Endothelial cell of umbilical vein (primary cell): ENCODE measurements around the gene ASAP2. TPM values are rescaled to one million over a fixed set of nuclear protein-coding genes. Genes with fewer than 3 reads are reported as not detected.

Experiments used
- BruUV-seq: library from RNA; stranded (reverse); fragments of 400-500 nt; replicated peaks from 2 replicates; lab custom pipeline; 2021; lab: Mats Ljungman, UMichigan
- CTCF ChIA-PET: fragments of 300-600, 350-600 bp; sonication (Branson Sonifier 250); formaldehyde crosslinking; loops from one replicate; lab custom pipeline; 2021; ENCODE audit warnings: antibody characterized with exemption, inconsistent platforms; lab: Charles Lee
- POLR2A ChIA-PET: fragments of 300-600, 350-600 bp; sonication (Branson Sonifier 250); formaldehyde crosslinking; loops from one replicate; lab custom pipeline; 2021; ENCODE audit warnings: antibody characterized with exemption, inconsistent platforms; lab: Charles Lee
- DNase-seq: peaks from one replicate; pipeline ENCODE4 v3.0.0-alpha.2; 2011; ENCODE audit warnings: low read depth, low spot score
- FAIRE-seq: peaks from 2 replicates; lab custom pipeline; 2011; peaks lifted over from hg19 to GRCh38; lab: Jason Lieb, UNC
- H2AFZ ChIP-seq: 2 replicates; pipeline ENCODE4 v1.6.0; 2012; ENCODE audit warnings: low read depth, low read length, control low read depth, inconsistent platforms
- H3K27ac ChIP-seq: 2 replicates; pipeline ENCODE4 v1.5.1; 2011; ENCODE audit warnings: low read depth, mild to moderate bottlenecking, control low read depth, low read length, moderate library complexity; ENCODE audit not compliant: insufficient read depth
- H3K27me3 ChIP-seq, 2 experiments: 2 replicates each; pipeline versions ENCODE4 v1.6.0 to v1.6.1; 2011; ENCODE audit warnings: low read length in 2 of 2, mixed read lengths in 1 of 2; ENCODE audit not compliant: control insufficient read depth in 2 of 2, insufficient read depth in 2 of 2
- H3K36me3 ChIP-seq, 2 experiments: 2 replicates in 1 of 2; 3 replicates in 1 of 2; pipeline ENCODE4 v1.5.1; 2011; ENCODE audit warnings: low read length in 2 of 2, mild to moderate bottlenecking in 1 of 2, moderate library complexity in 1 of 2; ENCODE audit not compliant: control insufficient read depth in 2 of 2, insufficient read depth in 2 of 2; ENCODE audit errors: extremely low read depth in 1 of 2
- H3K4me1 ChIP-seq: 3 replicates; pipeline ENCODE4 v1.5.1; 2011; ENCODE audit warnings: mild to moderate bottlenecking, low read length; ENCODE audit not compliant: control insufficient read depth, insufficient read depth; ENCODE audit errors: extremely low read depth
- H3K4me2 ChIP-seq: 2 replicates; pipeline ENCODE4 v1.6.1; 2011; ENCODE audit warnings: low read length, control low read depth, mixed read lengths; ENCODE audit not compliant: insufficient read depth
- H3K4me3 ChIP-seq, 3 experiments: fragments of 200-600 bp in 1 of 3; sonication (generic), shearing (Covaris generic) in 1 of 3; replicated peaks in 1 of 3; 2 replicates each; pipeline ENCODE4 v1.5.1; 2011 to 2016; ENCODE audit warnings: control low read depth in 3 of 3, low read length in 3 of 3, mild to moderate bottlenecking in 2 of 3, inconsistent platforms in 1 of 3, low read depth in 1 of 3, moderate library complexity in 1 of 3; ENCODE audit not compliant: insufficient read depth in 1 of 3
- H3K79me2 ChIP-seq: 2 replicates; pipeline ENCODE4 v1.6.0; 2012; ENCODE audit warnings: low read length, inconsistent platforms; ENCODE audit not compliant: control insufficient read depth, insufficient read depth
- H3K9ac ChIP-seq: replicated peaks from 2 replicates; pipeline ENCODE3; 2011; ENCODE audit warnings: low read length, control low read depth; ENCODE audit not compliant: insufficient read depth; ENCODE audit errors: extremely low read depth
- H3K9me1 ChIP-seq: replicated peaks from 3 replicates; pipeline ENCODE4 v1.6.0; 2011; ENCODE audit warnings: mild to moderate bottlenecking, low read length; ENCODE audit not compliant: control insufficient read depth, insufficient read depth; ENCODE audit errors: extremely low read depth
- H3K9me3 ChIP-seq: replicated peaks from 2 replicates; pipeline ENCODE4 v1.5.1; 2012; ENCODE audit warnings: low read length, inconsistent platforms; ENCODE audit not compliant: control insufficient read depth, insufficient read depth
- H4K20me1 ChIP-seq: replicated peaks from 2 replicates; pipeline ENCODE3; 2011; ENCODE audit warnings: mild to moderate bottlenecking, low read length; ENCODE audit not compliant: control insufficient read depth, insufficient read depth; ENCODE audit errors: extremely low read depth
- EZH2 ChIP-seq: IDR thresholded peaks from 2 replicates; pipeline ENCODE4 v1.6.1; 2012; ENCODE audit warnings: borderline replicate concordance, low read depth, mild to moderate bottlenecking, moderate library complexity, low read length, inconsistent platforms; ENCODE audit not compliant: severe bottlenecking
- FOS ChIP-seq: IDR thresholded peaks from 2 replicates; pipeline ENCODE4 v1.6.1; 2011; ENCODE audit warnings: mild to moderate bottlenecking, low read length, moderate library complexity, borderline replicate concordance; ENCODE audit not compliant: insufficient read depth
- GATA2 ChIP-seq: IDR thresholded peaks from 2 replicates; pipeline ENCODE4 v1.7.0; 2011; ENCODE audit warnings: low read depth, mild to moderate bottlenecking, moderate library complexity, mixed read lengths, low read length; ENCODE audit not compliant: insufficient read length, insufficient read depth
- JUN ChIP-seq: IDR thresholded peaks from 2 replicates; pipeline ENCODE4 v1.6.1; 2011; ENCODE audit warnings: borderline replicate concordance, low read depth; ENCODE audit not compliant: insufficient read length, insufficient read depth
- MAX ChIP-seq: IDR thresholded peaks from 2 replicates; pipeline ENCODE4 v1.6.1; 2011; ENCODE audit not compliant: insufficient read depth, insufficient read length
- MYC ChIP-seq: IDR thresholded peaks from one replicate; pipeline ENCODE4 v1.6.1; 2011; ENCODE audit warnings: mild to moderate bottlenecking, low read depth, low read length
- POLR2A ChIP-seq: IDR thresholded peaks from 2 replicates; pipeline ENCODE4 v1.6.1; 2012; ENCODE audit warnings: low read depth, mild to moderate bottlenecking, control low read depth, low read length
- POLR2AphosphoS5 ChIP-seq: IDR thresholded peaks from 2 replicates; pipeline ENCODE4 v1.6.1; 2012; ENCODE audit warnings: low read depth, mild to moderate bottlenecking, control low read depth, low read length, moderate library complexity; ENCODE audit not compliant: insufficient read depth
- dilution Hi-C: fragments of 300-500 bp; cut with MboI; formaldehyde crosslinking; loops from one replicate; pipeline ENCODE4 v1.15.0; 2019; ENCODE audit warnings: low sequenced_read_pairs; ENCODE audit not compliant: extremely low pct_ligation_motif_present
- intact Hi-C: fragments of 100-400 bp; cut with micrococcal nuclease; formaldehyde crosslinking; loops from one replicate; pipeline ENCODE4 v1.10.0; 2022
- polyA plus RNA-seq, 4 experiments: library from polyadenylated mRNA; depleted of rRNA in 3 of 4; stranded (reverse) in 3 of 4; unstranded in 1 of 4; fragments of >200 nt; gene quantifications; 2 replicates each; pipeline versions ENCODE4 v1.2.1 to v1.2.3, GENCODE V29; 2011 to 2012; ENCODE audit warnings: missing spikeins in 1 of 4
- total RNA-seq: library from RNA; stranded (reverse); gene quantifications from 2 replicates; pipeline ENCODE4 v1.2.3, GENCODE V29; 2021
- TF ChIP-seq, protein P1 (sequence below), 2 donors: IDR thresholded peaks; 1 replicate in 1 of 2; 2 replicates in 1 of 2; pipeline ENCODE4 v1.5.1; 2011; ENCODE audit warnings: low read length in 2 of 2, mild to moderate bottlenecking in 2 of 2, moderate library complexity in 2 of 2, control low read depth in 1 of 2, inconsistent platforms in 1 of 2, low read depth in 1 of 2; ENCODE audit not compliant: insufficient read depth in 1 of 2; ENCODE audit errors: extremely low read depth in 1 of 2

Gene ASAP2
- total and polyA plus RNA-seq, 2 donors (not counting 3 experiments of a cell fraction or from before 2014, with no cell fraction given): 31.1 to 79.2 TPM

DNA sequence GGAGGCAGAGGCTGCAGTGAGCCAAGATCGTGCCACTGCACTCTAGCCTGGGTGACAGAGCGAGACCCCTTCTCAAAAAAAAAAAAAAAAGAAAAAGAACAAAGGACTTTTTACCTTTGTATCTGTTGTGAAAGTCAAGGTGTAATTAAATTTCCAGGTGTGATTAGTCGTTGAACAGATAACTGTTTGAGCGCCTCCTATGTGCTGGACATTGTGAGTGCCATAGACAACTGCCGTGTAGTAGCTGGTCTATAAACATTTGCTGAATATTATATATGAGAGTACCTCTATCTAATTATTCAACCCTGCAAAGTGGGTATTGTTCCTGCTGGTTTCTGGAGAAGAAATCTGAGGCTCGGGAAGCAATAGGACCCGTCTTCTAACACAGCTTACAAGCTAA lies 71.8 kb downstream of the ASAP2 start:
- Histone ChIP-seq H3K4me1 (peaks cover 21% of the 10 kb centered on the region), H3K4me2 (no peak overlapping the region), H3K9me1 (no peaks in the 10 kb centered on the region), H3K79me2 (peaks cover 67% of the 10 kb centered on the region), H3K4me3 (no peak overlapping the region), H3K9me3 (no peaks in the 10 kb centered on the region), H3K9ac (no peak overlapping the region), H3K27ac (no peak overlapping the region), H3K27me3 (no peaks in the 10 kb centered on the region), H3K36me3 (peaks cover 2 to 15% of the 10 kb centered on the region in 2 experiments), H4K20me1 (no peaks in the 10 kb centered on the region), H2AFZ (no peak overlapping the region)
- no peak for DNase-seq
- dilution Hi-C loops (no loop called here), intact Hi-C loops (no loop called here)
- POLR2A ChIA-PET: no interaction called here
- no TSS peak for BruUV-seq
- no peak for TF ChIP-seq POLR2AphosphoS5
- TF ChIP-seq, protein P1, sequence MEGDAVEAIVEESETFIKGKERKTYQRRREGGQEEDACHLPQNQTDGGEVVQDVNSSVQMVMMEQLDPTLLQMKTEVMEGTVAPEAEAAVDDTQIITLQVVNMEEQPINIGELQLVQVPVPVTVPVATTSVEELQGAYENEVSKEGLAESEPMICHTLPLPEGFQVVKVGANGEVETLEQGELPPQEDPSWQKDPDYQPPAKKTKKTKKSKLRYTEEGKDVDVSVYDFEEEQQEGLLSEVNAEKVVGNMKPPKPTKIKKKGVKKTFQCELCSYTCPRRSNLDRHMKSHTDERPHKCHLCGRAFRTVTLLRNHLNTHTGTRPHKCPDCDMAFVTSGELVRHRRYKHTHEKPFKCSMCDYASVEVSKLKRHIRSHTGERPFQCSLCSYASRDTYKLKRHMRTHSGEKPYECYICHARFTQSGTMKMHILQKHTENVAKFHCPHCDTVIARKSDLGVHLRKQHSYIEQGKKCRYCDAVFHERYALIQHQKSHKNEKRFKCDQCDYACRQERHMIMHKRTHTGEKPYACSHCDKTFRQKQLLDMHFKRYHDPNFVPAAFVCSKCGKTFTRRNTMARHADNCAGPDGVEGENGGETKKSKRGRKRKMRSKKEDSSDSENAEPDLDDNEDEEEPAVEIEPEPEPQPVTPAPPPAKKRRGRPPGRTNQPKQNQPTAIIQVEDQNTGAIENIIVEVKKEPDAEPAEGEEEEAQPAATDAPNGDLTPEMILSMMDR (IDR thresholded peaks at IDR 0.05; ENCODE audit: extremely low read depth in 1 of 2, insufficient read depth in 1 of 2, low read depth in 1 of 2, low read length in 2 of 2): no peak
- no peak for TF ChIP-seq MAX
- no peak for TF ChIP-seq FOS
- TF ChIP-seq EZH2: no peak
- TF ChIP-seq GATA2: no peak
- TF ChIP-seq JUN: no peak
- TF ChIP-seq MYC: no peak
- no peak for TF ChIP-seq POLR2A
- no peak for FAIRE-seq
- CTCF ChIA-PET: interaction anchor here (0.5 kb wide), 1 partner anchor 317 kb away, joined by 3 read pairs; no protein-coding TSS in a partner anchor
